LNCAP (cell line): ENCODE results near the gene UGT8.

Experiments used
- CTCF ChIP-seq: fragments of 450-650 bp; IDR thresholded peaks from 2 replicates; pipeline ENCODE4 v1.5.1; 2017; ENCODE audit warnings: mild to moderate bottlenecking

UGT8 gene

GRCh38 chr4:114701491-114701890, 102.9 kb downstream of the UGT8 start:
- TF ChIP-seq CTCF = no peak

- TF ChIP-seq CTCF = no peak
Measured at GRCh38 chr4:114717432-114717831, 118.8 kb downstream of the UGT8 start.

- no peak for TF ChIP-seq CTCF
Measured at GRCh38 chr4:114725066-114725465, 126.5 kb downstream of the UGT8 start.

- no peak for TF ChIP-seq CTCF
Measured at GRCh38 chr4:114727461-114727860, 128.9 kb downstream of the UGT8 start.
